ENCODE data around the gene TPP2.

GRCh38 chr13:102548811-102549210 lies 48.0 kb upstream of the TPP2 start:
- TF ChIP-seq ZFX (IDR thresholded peaks at IDR 0.05) (no peak), CTCF (IDR thresholded peaks at IDR 0.05 in 2 of 3, conservative IDR thresholded peaks at IDR 0.05 in 1 of 3; ENCODE audit: borderline replicate concordance in 1 of 3, insufficient read depth in 1 of 3, low read depth in 2 of 3, low read length in 2 of 3) (no peak), POLR2A (IDR thresholded peaks at IDR 0.05; ENCODE audit: borderline replicate concordance, extremely low read depth, insufficient read depth, insufficient read length) (no peak), EZH2 (IDR thresholded peaks at IDR 0.05) (no peak), EZH2phosphoT487 (IDR thresholded peaks at IDR 0.05; ENCODE audit: borderline replicate concordance) (no peak), POLR2AphosphoS5 (IDR thresholded peaks at IDR 0.05; ENCODE audit: low read depth, low read length) (no peak), RAD21 (IDR thresholded peaks at IDR 0.05; ENCODE audit: low read depth) (no peak), SIN3A (IDR thresholded peaks at IDR 0.05; ENCODE audit: low read depth) (no peak), EGR1 (IDR thresholded peaks at IDR 0.05; ENCODE audit: low read depth) (no peak), YY1 (IDR thresholded peaks at IDR 0.05; ENCODE audit: extremely low read depth, insufficient replicate concordance, low read depth, low read length) (no peak), MAX (IDR thresholded peaks at IDR 0.05) (no peak), TCF7L2 (IDR thresholded peaks at IDR 0.05; ENCODE audit: borderline replicate concordance, extremely low read depth, insufficient read depth, insufficient read length) (no peak)
